Activated T-cell treated with anti-CD3 and anti-CD28 coated beads for 4 hours (primary cell): ENCODE results near the gene HOXB9.

Experiments
- DNase-seq: peaks from one replicate; pipeline ENCODE4 v3.0.0-alpha.2; 2020

Gene HOXB9

GRCh38 chr17:48578616-48579470 lies 47.3 kb downstream of the HOXB9 start:
- no peak for DNase-seq

DNA sequence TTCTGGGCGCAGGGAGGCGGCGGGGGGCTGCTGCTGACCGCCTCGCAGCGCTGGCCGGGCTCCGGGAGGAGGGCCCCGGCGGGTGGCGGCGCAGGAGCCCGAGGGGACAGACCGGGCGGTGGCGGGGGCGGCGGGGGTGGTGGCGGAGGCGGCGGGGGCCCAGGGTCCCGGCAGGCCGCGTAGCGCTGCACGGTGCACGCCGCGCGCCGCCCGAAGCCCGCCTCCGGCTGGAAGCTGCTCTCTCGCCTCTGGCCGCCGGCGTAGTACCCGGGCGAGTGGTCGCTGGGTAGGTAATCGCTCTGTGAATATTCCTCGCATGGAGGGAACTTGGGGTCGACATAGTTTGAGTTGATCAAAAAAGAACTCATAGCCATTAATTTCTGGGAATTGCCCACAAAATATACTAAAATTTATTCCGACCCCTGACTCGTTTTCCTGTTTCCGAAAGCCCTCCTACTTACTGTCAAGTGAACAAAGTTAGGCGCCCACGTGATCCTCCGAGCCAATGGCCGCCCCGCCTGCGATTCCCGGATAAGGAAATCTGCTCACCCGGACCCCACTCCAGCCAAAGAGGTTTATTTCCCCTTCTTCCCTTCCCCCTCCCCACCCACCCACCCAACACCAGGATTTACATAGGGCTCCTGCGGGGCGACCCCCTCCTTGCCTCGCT lies 48.1 kb downstream of the HOXB9 start, which contains the start of gene HOXB4:
HOXB4 (minus strand) TSS at position 405 of the 670 bp plus-strand sequence; CDS start at position 374, 31 bp downstream.
- peak; percentile 55 for DNase-seq

GRCh38 chr17:48577330-48577945 lies 48.7 kb downstream of the HOXB9 start:
- no peak for DNase-seq

DNA sequence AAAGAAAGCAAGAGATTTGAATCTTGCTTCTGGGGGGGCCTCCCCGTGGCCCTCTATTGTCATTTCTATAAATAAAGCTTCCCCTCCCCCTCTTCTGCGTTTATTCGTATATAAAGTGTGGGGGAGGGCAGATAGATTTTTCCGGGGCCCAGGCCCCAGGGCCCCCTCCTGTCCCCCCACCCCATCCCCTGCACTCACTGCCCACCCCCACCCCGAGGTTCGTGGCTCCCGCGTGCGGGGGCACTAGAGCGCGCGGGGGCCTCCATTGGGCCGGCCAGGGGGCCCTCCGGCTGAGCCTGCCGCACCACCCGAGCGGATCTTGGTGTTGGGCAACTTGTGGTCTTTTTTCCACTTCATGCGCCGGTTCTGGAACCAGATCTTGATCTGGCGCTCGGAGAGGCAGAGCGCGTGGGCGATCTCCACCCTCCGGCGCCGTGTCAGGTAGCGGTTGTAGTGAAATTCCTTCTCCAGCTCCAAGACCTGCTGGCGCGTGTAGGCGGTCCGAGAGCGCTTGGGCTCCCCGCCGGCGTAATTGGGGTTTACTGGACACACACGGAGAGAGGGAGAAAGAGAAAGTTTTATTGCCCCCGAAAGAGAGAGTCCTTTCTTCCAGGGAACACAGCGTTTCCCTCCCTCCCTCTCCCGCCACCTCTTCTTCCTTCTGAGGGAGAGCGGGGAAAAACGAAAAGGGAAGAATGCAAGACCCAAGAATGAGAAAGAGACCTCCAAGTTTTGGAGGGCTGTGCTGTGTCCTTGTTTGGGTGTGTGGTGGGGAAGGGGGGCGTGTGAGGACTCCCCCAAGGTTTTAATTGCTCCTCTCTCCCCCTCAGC lies 49.5 kb downstream of the HOXB9 start:
- no peak for DNase-seq

DNA sequence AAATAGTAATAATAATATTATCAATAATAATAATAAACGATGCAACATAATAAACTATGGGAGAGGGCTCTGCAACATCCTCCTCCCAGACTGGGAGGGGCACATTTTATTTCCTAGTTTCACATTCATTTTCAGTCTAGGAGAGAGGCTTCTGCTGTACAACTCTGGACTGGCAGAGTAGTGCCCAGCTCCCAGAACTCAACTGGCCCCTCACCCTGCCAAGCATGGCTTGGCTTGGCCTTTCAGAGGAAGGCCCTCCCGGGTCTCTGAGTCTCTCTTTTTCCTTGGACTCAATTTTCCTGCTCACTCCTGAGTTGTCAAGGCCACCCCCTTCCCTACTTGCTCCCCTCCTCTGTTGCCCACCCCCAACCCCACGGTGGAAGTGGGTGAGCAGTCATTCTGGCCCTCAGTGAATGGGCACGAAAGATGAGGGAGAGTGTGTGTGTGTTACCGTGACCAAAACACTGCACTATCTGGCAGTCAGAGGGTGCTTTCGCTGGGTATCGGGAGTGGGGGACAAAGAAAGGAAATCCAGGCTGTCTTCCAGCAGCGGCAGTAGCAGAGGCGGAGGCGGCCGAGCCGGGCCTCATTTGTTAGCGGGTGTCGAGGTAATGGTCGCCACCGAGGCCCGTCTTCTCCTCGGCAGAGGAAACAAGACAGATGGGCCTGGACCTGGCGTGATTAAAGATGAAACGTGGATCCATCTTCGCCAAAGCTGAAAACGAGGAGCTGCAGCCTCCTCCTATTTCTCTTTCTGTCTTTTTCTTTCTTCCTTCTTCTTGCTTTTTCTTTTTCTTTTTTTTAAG lies 50.3 kb downstream of the HOXB9 start:
- DNase-seq: no peak

GRCh38 chr17:48575066-48575582 lies 51.0 kb downstream of the HOXB9 start:
- no peak for DNase-seq

- no peak for DNase-seq
These were observed 51.6 kb downstream of the HOXB9 start for GRCh38 chr17:48574505-48575065.

DNA sequence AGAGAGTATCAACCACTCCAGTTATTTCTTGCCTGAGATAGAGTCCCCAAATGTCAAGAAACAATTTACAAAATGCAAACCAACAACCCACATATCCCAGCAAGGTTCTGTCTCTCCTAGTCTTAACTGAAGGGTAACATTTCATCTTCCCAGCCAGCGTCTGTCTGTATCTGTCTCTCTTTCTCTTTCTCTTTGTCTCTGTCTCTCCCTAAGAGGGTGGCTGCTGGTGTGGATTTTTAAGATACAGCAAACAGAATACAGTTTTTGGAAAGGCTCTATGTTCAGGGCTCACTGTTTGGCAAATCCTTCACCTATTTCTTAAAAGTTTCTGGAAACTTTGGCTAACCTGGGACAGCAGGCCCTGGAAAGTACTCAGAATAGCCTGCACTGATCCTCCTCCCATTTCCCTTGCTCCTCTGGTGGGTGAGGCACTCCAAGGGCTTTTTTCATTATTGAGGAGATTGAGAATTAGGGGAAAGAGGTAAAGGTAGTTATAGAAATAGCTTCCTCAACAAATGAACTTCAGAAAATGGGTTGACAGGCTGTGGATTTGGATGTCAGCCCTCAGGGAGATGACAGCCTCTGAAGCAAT lies 54.2 kb downstream of the HOXB9 start:
- DNase-seq: no peak
